ENCODE results near the gene ETNK2.

DNA sequence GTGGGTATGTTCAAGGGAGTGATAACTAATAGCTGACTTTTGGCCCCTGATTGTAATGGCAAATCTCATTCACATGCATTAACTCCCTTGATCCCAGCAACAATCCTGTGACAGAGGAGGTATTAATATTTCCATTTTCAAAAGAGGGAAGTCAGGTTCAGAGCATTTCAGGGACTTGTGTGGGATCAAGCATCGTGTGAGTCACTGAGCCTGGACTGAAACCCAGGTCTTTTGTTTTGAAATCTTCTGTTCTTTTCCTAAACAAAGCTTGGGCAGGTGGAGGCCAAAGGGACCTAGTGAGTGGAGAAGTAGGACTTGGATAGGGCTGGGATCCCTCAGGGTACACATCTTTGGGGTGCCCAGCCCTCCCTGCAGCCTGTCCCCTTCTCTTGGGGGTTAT lies 37.9 kb downstream of the ETNK2 start:
- no peak for TF ChIP-seq L3MBTL2 (conservative IDR thresholded peaks at IDR 0.05)
- TF ChIP-seq, protein P1, sequence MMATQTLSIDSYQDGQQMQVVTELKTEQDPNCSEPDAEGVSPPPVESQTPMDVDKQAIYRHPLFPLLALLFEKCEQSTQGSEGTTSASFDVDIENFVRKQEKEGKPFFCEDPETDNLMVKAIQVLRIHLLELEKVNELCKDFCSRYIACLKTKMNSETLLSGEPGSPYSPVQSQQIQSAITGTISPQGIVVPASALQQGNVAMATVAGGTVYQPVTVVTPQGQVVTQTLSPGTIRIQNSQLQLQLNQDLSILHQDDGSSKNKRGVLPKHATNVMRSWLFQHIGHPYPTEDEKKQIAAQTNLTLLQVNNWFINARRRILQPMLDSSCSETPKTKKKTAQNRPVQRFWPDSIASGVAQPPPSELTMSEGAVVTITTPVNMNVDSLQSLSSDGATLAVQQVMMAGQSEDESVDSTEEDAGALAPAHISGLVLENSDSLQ (IDR thresholded peaks at IDR 0.05), result no peak
- no peak for TF ChIP-seq TARDBP (IDR thresholded peaks at IDR 0.05)
- no peak for TF ChIP-seq HDGF (IDR thresholded peaks at IDR 0.05; ENCODE audit: borderline replicate concordance)
- TF ChIP-seq ELF4 (IDR thresholded peaks at IDR 0.05), result no peak
- TF ChIP-seq ZNF384 (IDR thresholded peaks at IDR 0.05), result no peak
- TF ChIP-seq BHLHE40 (IDR thresholded peaks at IDR 0.05; ENCODE audit: borderline replicate concordance), result no peak
- no peak for TF ChIP-seq FOXK2 (IDR thresholded peaks at IDR 0.05)
- TF ChIP-seq FOXM1 (IDR thresholded peaks at IDR 0.05; ENCODE audit: borderline replicate concordance), result no peak
- no peak for TF ChIP-seq SUZ12 (IDR thresholded peaks at IDR 0.05)

Data from HEK293T (cell line).